Raji (cell line): ENCODE data around the gene CCDC170.

ENCODE experiments used
- POLR2A ChIP-seq: IDR thresholded peaks from 2 replicates; pipeline ENCODE4 v1.6.1; 2011; ENCODE audit warnings: low read depth, low read length, control low read depth; ENCODE audit not compliant: insufficient read depth

The CCDC170 gene

GRCh38 chr6:151488226-151488625 lies 5.6 kb upstream of the CCDC170 start:
- TF ChIP-seq POLR2A = no peak

GRCh38 chr6:151490996-151491395 lies 2.8 kb upstream of the CCDC170 start:
- no peak for TF ChIP-seq POLR2A

- no peak for TF ChIP-seq POLR2A
Measured at GRCh38 chr6:151493161-151493803, 535 bp upstream of the CCDC170 start.

GRCh38 chr6:151494235-151494935 lies 568 bp downstream of the CCDC170 start:
- no peak for TF ChIP-seq POLR2A

- TF ChIP-seq POLR2A = no peak
Measured at GRCh38 chr6:151494936-151495320, 1.1 kb downstream of the CCDC170 start.

GRCh38 chr6:151495380-151495779 lies 1.6 kb downstream of the CCDC170 start:
- no peak for TF ChIP-seq POLR2A

- no peak for TF ChIP-seq POLR2A
Measured at GRCh38 chr6:151497905-151498304, 4.1 kb downstream of the CCDC170 start.

GRCh38 chr6:151498327-151498726 lies 4.5 kb downstream of the CCDC170 start:
- no peak for TF ChIP-seq POLR2A

- TF ChIP-seq POLR2A = no peak
Measured at GRCh38 chr6:151499551-151499950, 5.7 kb downstream of the CCDC170 start.

- no peak for TF ChIP-seq POLR2A
Measured at GRCh38 chr6:151501511-151502136, 7.8 kb downstream of the CCDC170 start.

- TF ChIP-seq POLR2A = no peak
Measured at GRCh38 chr6:151502499-151502898, 8.7 kb downstream of the CCDC170 start.

- TF ChIP-seq POLR2A = no peak
Measured at GRCh38 chr6:151506761-151507160, 12.9 kb downstream of the CCDC170 start.

GRCh38 chr6:151509048-151509447 lies 15.2 kb downstream of the CCDC170 start:
- TF ChIP-seq POLR2A = no peak

- TF ChIP-seq POLR2A = no peak
Measured at GRCh38 chr6:151512481-151512880, 18.7 kb downstream of the CCDC170 start.

- TF ChIP-seq POLR2A = no peak
Measured at GRCh38 chr6:151514000-151514730, 20.3 kb downstream of the CCDC170 start.

GRCh38 chr6:151523034-151523433 lies 29.2 kb downstream of the CCDC170 start:
- no peak for TF ChIP-seq POLR2A
